A549 (cell line): ENCODE data around the gene RNF17.

Experiments used
- CHD4 ChIP-seq: fragments of 200-600 bp; sonication (generic); IDR thresholded peaks from 2 replicates; pipeline ENCODE4 v1.6.1; 2016; ENCODE audit warnings: antibody characterized with exemption, mild to moderate bottlenecking, borderline replicate concordance
- CTCF ChIP-seq: fragments of >200 bp; sonication (Bioruptor Twin); formaldehyde crosslinking; IDR thresholded peaks from 3 replicates; pipeline ENCODE4 v1.5.1; 2016
- EP300 ChIP-seq, 2 experiments: fragments of >200 bp; sonication (Bioruptor Twin); formaldehyde crosslinking; IDR thresholded peaks; 2 replicates in 1 of 2; 3 replicates in 1 of 2; pipeline ENCODE4 v1.6.1; 2016 to 2017
- JUNB ChIP-seq: fragments of >200 bp; sonication (Bioruptor Twin); formaldehyde crosslinking; IDR thresholded peaks from 2 replicates; pipeline ENCODE4 v1.6.1; 2016
- MYC ChIP-seq: IDR thresholded peaks from 2 replicates; pipeline ENCODE4 v1.6.1; 2012; ENCODE audit warnings: mild to moderate bottlenecking, inconsistent platforms, low read length, improper control_type of control experiment, borderline replicate concordance
- POLR2A ChIP-seq: IDR thresholded peaks from 2 replicates; pipeline ENCODE4 v1.6.1; 2012; ENCODE audit warnings: mild to moderate bottlenecking, low read length
- USF2 ChIP-seq: fragments of 450-650 bp; IDR thresholded peaks from 2 replicates; pipeline ENCODE4 v1.6.1; 2014; ENCODE audit warnings: antibody characterized with exemption

- no peak for TF ChIP-seq POLR2A
- TF ChIP-seq CTCF: no peak
- no peak for TF ChIP-seq MYC
- no peak for TF ChIP-seq JUNB
- TF ChIP-seq USF2: no peak
- TF ChIP-seq CHD4: no peak
- TF ChIP-seq EP300 (IDR thresholded peaks at IDR 0.05): no peak
Measured at GRCh38 chr13:24802074-24802473, 38.1 kb downstream of the RNF17 start.
